GM23248 (cell line): ENCODE results near the gene CDH4.

Experiments used
- EZH2 ChIP-seq: fragments of 200-600 bp; sonication (generic); IDR thresholded peaks from 2 replicates; pipeline ENCODE4 v1.6.1; 2018; ENCODE audit warnings: antibody characterized with exemption, mild to moderate bottlenecking; ENCODE audit not compliant: insufficient read depth, poor library complexity, severe bottlenecking
- EZH2phosphoT487 ChIP-seq: fragments of 200-600 bp; sonication (generic); IDR thresholded peaks from 2 replicates; pipeline ENCODE4 v1.6.1; 2018; ENCODE audit warnings: antibody characterized with exemption, moderate library complexity, mild to moderate bottlenecking, low read depth; ENCODE audit not compliant: insufficient read depth

DNA sequence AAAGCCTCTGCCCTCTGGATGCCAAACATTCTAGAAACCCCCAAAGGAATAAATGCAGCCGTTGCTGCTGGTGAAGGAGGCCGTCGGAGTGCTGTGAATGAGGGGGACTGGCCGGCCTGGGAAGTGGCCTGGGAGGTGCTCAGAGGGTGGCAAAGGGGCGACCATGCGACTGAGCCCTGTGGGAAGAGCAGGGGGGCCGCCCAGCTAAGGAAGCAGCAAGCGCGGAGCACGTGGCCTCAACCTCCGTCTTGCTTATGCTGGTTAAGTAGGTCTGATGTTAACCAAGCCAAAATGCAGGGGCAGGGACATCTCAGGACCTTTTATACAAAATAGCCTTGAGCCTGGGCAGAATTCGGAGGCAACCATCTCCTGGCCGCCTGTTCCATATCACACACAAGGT is 432.1 kb downstream of the CDH4 start:
- no peak for TF ChIP-seq EZH2phosphoT487
- TF ChIP-seq EZH2, result no peak
